ENCODE data around the gene HAGH.

HAGH gene

GRCh38 chr16:1859650-1860049 is 33.0 kb upstream of the HAGH start:
- Histone ChIP-seq H3K4me3 (ENCODE audit: extremely low read depth, insufficient read depth, low read length, poor library complexity, severe bottlenecking) (no peak overlapping the region), H3K36me3 (ENCODE audit: control insufficient read depth, insufficient read depth, low read length) (no peaks in the 10 kb centered on the region), H3K9me3 (ENCODE audit: control insufficient read depth, low read length) (no peaks in the 10 kb centered on the region), H3K27ac (ENCODE audit: low read depth, low read length, severe bottlenecking) (no peak overlapping the region), H3K4me1 (ENCODE audit: control insufficient read depth, insufficient read depth, low read length, poor library complexity, severe bottlenecking) (no peaks in the 10 kb centered on the region)
- 61 to 78% methylated on average over 2 to 4 of the region's 8 CpGs for WGBS, 2 experiments (ENCODE audit: insufficient coverage in 2 of 2)

GRCh38 chr16:1858189-1858865 is 31.7 kb upstream of the HAGH start:
- WGBS, 2 experiments (ENCODE audit: insufficient coverage in 2 of 2), result 19 to 40% methylated on average over 2 to 6 of the region's 8 CpGs
- Histone ChIP-seq H3K36me3 (ENCODE audit: control insufficient read depth, insufficient read depth, low read length) (no peaks in the 10 kb centered on the region), H3K4me1 (ENCODE audit: control insufficient read depth, insufficient read depth, low read length, poor library complexity, severe bottlenecking) (no peaks in the 10 kb centered on the region), H3K4me3 (ENCODE audit: extremely low read depth, insufficient read depth, low read length, poor library complexity, severe bottlenecking) (no peak overlapping the region), H3K9me3 (ENCODE audit: control insufficient read depth, low read length) (no peaks in the 10 kb centered on the region), H3K27ac (ENCODE audit: low read depth, low read length, severe bottlenecking) (no peak overlapping the region)

DNA sequence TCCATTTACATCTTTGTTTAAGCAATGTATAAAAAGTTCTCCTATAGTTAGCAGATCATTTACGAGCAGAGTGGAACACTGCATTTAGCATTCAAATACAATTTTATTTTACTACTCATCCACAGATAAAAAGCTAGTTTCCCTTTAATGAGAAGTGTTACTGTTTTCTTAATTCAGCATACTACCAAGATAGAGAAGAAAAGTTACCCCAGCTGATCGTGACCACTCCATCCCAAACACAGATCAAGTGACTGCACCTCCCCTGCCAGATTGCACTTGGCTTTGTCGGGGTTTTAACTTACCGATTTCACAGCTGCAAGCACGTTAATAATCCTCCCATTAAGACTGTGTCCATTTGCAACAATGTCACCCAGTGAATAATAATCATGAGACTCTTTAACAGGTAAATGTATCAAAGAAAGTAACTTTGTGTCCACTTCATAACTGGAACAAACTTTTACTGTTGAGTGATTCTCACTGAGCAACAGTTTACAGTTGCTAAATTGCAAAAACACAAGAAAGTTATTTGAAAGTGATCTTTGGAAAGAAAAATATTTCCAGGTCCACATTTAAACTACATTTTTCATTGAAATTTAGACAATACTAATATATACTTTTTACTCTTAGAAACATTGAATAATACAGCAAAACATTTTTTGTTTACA is 30.9 kb upstream of the HAGH start:
- Histone ChIP-seq H3K4me3 (ENCODE audit: extremely low read depth, insufficient read depth, low read length, poor library complexity, severe bottlenecking) (no peak overlapping the region), H3K4me1 (ENCODE audit: control insufficient read depth, insufficient read depth, low read length, poor library complexity, severe bottlenecking) (no peaks in the 10 kb centered on the region), H3K36me3 (ENCODE audit: control insufficient read depth, insufficient read depth, low read length) (no peaks in the 10 kb centered on the region), H3K27ac (ENCODE audit: low read depth, low read length, severe bottlenecking) (no peak overlapping the region), H3K9me3 (ENCODE audit: control insufficient read depth, low read length) (no peaks in the 10 kb centered on the region)
- WGBS, 2 experiments (ENCODE audit: insufficient coverage in 2 of 2), result 41 to 48% methylated on average over 4 of the region's 5 CpGs

- H3K4me1 ChIP-seq (ENCODE audit: control insufficient read depth, insufficient read depth, low read length, poor library complexity, severe bottlenecking), result no peaks in the 10 kb centered on the region
- 67% methylated on average over 3 of the region's 4 CpGs; no CpG with 5 or more reads in 1 of the 2 experiments for WGBS, 2 experiments (ENCODE audit: insufficient coverage in 2 of 2)
- no peaks in the 10 kb centered on the region for H3K9me3 ChIP-seq (ENCODE audit: control insufficient read depth, low read length)
- H3K27ac ChIP-seq (ENCODE audit: low read depth, low read length, severe bottlenecking), result no peak overlapping the region
- no peaks in the 10 kb centered on the region for H3K36me3 ChIP-seq (ENCODE audit: control insufficient read depth, insufficient read depth, low read length)
- no peak overlapping the region for H3K4me3 ChIP-seq (ENCODE audit: extremely low read depth, insufficient read depth, low read length, poor library complexity, severe bottlenecking)
Measured at GRCh38 chr16:1851793-1852192, 25.2 kb upstream of the HAGH start.

- H3K36me3 ChIP-seq (ENCODE audit: control insufficient read depth, insufficient read depth, low read length), result no peaks in the 10 kb centered on the region
- no peaks in the 10 kb centered on the region for H3K9me3 ChIP-seq (ENCODE audit: control insufficient read depth, low read length)
- H3K4me3 ChIP-seq (ENCODE audit: extremely low read depth, insufficient read depth, low read length, poor library complexity, severe bottlenecking), result no peak overlapping the region
- H3K4me1 ChIP-seq (ENCODE audit: control insufficient read depth, insufficient read depth, low read length, poor library complexity, severe bottlenecking), result no peaks in the 10 kb centered on the region
- H3K27ac ChIP-seq (ENCODE audit: low read depth, low read length, severe bottlenecking), result no peak overlapping the region
- 74 to 79% methylated on average over 6 to 7 of the region's 7 CpGs for WGBS, 2 experiments (ENCODE audit: insufficient coverage in 2 of 2)
Measured at GRCh38 chr16:1850981-1851380, 24.4 kb upstream of the HAGH start.

DNA sequence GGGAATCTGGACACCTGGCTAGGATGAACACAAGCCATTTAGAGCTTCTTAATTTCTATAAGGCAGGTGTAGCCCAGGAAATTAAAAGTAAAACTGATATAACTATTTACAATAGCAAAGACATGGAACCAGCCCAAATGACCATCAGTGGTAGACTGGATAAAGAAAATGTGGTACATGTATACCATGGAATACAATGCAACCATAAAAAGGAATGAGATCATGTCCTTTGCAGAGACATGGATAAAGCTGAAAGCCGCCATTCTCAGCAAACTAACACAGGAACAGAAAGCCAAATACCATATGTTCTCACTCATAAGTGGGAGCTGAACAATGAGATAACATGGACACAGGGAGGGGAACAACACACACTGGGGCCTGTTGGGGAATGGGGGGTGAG is 19.8 kb upstream of the HAGH start:
- no peak overlapping the region for H3K4me3 ChIP-seq (ENCODE audit: extremely low read depth, insufficient read depth, low read length, poor library complexity, severe bottlenecking)
- H3K36me3 ChIP-seq (ENCODE audit: control insufficient read depth, insufficient read depth, low read length), result no peaks in the 10 kb centered on the region
- 60% methylated on average over 1 of the region's 1 CpG; no CpG with 5 or more reads in 1 of the 2 experiments for WGBS, 2 experiments (ENCODE audit: insufficient coverage in 2 of 2)
- no peaks in the 10 kb centered on the region for H3K9me3 ChIP-seq (ENCODE audit: control insufficient read depth, low read length)
- H3K27ac ChIP-seq (ENCODE audit: low read depth, low read length, severe bottlenecking), result no peak overlapping the region
- no peaks in the 10 kb centered on the region for H3K4me1 ChIP-seq (ENCODE audit: control insufficient read depth, insufficient read depth, low read length, poor library complexity, severe bottlenecking)

DNA sequence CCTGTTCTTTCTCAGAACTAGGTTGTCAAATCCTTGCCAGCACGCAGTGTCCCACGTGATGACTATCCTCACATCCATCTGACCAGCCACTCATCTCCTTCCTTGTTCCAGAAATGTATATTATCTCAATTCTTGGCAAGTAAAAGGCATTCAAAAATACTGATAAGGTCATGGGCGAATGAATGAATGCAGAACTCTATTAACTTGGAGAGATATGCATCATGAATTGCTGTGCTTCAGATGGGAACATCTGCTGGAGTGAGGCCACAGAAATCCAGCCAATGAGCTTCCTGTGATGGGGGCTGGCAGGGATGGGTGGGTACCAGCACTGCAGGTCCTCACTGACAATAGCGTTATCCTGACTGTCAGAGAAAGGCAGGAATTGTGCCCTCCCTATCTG is 19.4 kb upstream of the HAGH start:
- H3K4me1 ChIP-seq (ENCODE audit: control insufficient read depth, insufficient read depth, low read length, poor library complexity, severe bottlenecking), result no peaks in the 10 kb centered on the region
- 38 to 80% methylated on average over 1 to 4 of the region's 4 CpGs for WGBS, 2 experiments (ENCODE audit: insufficient coverage in 2 of 2)
- H3K27ac ChIP-seq (ENCODE audit: low read depth, low read length, severe bottlenecking), result no peak overlapping the region
- no peaks in the 10 kb centered on the region for H3K36me3 ChIP-seq (ENCODE audit: control insufficient read depth, insufficient read depth, low read length)
- H3K9me3 ChIP-seq (ENCODE audit: control insufficient read depth, low read length), result no peaks in the 10 kb centered on the region
- no peak overlapping the region for H3K4me3 ChIP-seq (ENCODE audit: extremely low read depth, insufficient read depth, low read length, poor library complexity, severe bottlenecking)

DNA sequence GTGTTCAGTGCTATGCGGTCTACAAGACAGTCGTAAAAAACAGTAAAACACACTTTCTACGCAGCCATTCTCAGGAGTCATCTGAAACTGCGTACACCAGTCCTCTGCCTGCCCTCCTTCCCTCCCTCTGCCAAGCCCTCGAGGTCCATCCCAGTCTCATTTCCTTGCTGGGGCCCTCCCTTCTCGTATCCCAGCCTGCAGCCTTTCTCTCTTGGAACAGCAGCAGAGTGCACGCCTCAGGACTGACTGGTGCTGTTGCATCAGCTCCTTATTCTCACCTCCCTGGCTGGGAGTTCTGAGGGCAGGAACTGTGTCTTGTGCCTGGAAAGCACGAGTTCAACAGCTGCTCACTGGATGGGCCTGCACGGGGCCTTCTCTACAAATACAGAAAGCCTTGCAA is 12.9 kb upstream of the HAGH start:
- 71 to 83% methylated on average over 8 of the region's 9 CpGs for WGBS, 2 experiments (ENCODE audit: insufficient coverage in 2 of 2)
- Histone ChIP-seq H3K36me3 (ENCODE audit: control insufficient read depth, insufficient read depth, low read length) (no peaks in the 10 kb centered on the region), H3K4me3 (ENCODE audit: extremely low read depth, insufficient read depth, low read length, poor library complexity, severe bottlenecking) (no peak overlapping the region), H3K27ac (ENCODE audit: low read depth, low read length, severe bottlenecking) (peak overlapping the region; percentile 16), H3K4me1 (ENCODE audit: control insufficient read depth, insufficient read depth, low read length, poor library complexity, severe bottlenecking) (no peaks in the 10 kb centered on the region), H3K9me3 (ENCODE audit: control insufficient read depth, low read length) (no peaks in the 10 kb centered on the region)

- Histone ChIP-seq H3K36me3 (ENCODE audit: control insufficient read depth, insufficient read depth, low read length) (peaks cover 20% of the 10 kb centered on the region), H3K27ac (ENCODE audit: low read depth, low read length, severe bottlenecking) (no peak overlapping the region), H3K4me1 (ENCODE audit: control insufficient read depth, insufficient read depth, low read length, poor library complexity, severe bottlenecking) (peaks cover 2% of the 10 kb centered on the region), H3K4me3 (ENCODE audit: extremely low read depth, insufficient read depth, low read length, poor library complexity, severe bottlenecking) (no peak overlapping the region), H3K9me3 (ENCODE audit: control insufficient read depth, low read length) (no peaks in the 10 kb centered on the region)
- 65 to 86% methylated on average over 2 of the region's 5 CpGs for WGBS, 2 experiments (ENCODE audit: insufficient coverage in 2 of 2)
Measured at GRCh38 chr16:1834096-1834495, 7.5 kb upstream of the HAGH start.

- Histone ChIP-seq H3K4me1 (ENCODE audit: control insufficient read depth, insufficient read depth, low read length, poor library complexity, severe bottlenecking) (peaks cover 4% of the 10 kb centered on the region), H3K4me3 (ENCODE audit: extremely low read depth, insufficient read depth, low read length, poor library complexity, severe bottlenecking) (no peak overlapping the region), H3K27ac (ENCODE audit: low read depth, low read length, severe bottlenecking) (no peak overlapping the region), H3K36me3 (ENCODE audit: control insufficient read depth, insufficient read depth, low read length) (peaks cover 26% of the 10 kb centered on the region), H3K9me3 (ENCODE audit: control insufficient read depth, low read length) (no peaks in the 10 kb centered on the region)
- WGBS, 2 experiments (ENCODE audit: insufficient coverage in 2 of 2), result 91% methylated on average over 8 to 9 of the region's 9 CpGs
Measured at GRCh38 chr16:1832838-1833454, 6.3 kb upstream of the HAGH start.

Measured in mesodermal cell (in vitro differentiated cells).